ENCODE data around the gene SPEN. TPM values are rescaled to one million over a fixed set of nuclear protein-coding genes. Genes with fewer than 3 reads are reported as not detected.

Gene SPEN
- total RNA-seq, 4 donors from 2014 or later, result 44.0 to 83.3 (median 67.1) TPM

DNA sequence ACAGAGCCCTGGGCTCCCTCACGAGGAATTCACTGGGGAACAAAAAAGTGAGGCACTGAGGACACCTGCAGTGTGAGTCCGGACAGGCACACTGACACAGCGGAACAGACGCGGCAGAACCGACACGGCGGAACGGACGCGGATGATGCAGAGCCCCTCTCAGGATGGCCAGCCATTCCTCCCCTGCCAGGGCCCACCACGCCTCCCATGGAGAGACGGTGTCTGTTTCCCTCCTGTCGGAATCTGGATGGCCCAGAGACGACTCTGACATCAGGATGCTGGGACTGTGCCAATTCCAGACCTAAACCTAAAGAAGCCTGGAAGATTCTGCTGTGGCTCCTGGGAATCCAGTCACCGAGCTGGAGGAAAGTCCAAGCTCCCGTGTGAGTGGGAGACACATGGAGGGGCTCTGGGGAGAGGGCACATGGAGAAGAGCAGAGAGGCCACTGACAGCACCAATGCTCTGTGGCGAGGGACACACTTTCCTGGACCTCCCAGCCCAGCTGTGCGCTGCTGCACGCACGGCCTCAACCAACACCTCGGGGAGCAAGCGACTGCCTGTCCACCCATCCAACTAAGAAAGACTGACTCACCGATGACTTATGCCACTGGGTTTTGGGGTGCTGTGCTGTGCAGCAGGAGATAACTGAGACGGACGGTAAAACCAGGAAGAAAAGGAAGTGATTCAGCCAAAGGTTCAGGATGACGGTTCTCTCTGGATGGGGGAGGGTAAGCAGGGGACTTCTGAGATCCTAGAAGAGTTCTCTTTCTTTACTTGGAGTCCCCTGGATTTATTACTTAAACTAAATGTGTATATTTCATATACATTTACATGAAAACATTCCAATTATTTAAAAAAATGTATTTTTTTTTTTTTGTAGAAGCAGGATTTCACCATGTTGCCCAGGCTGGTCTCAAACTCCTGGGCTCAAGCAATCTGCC is 105.1 kb downstream of the SPEN start:
- TF ChIP-seq, protein P1, sequence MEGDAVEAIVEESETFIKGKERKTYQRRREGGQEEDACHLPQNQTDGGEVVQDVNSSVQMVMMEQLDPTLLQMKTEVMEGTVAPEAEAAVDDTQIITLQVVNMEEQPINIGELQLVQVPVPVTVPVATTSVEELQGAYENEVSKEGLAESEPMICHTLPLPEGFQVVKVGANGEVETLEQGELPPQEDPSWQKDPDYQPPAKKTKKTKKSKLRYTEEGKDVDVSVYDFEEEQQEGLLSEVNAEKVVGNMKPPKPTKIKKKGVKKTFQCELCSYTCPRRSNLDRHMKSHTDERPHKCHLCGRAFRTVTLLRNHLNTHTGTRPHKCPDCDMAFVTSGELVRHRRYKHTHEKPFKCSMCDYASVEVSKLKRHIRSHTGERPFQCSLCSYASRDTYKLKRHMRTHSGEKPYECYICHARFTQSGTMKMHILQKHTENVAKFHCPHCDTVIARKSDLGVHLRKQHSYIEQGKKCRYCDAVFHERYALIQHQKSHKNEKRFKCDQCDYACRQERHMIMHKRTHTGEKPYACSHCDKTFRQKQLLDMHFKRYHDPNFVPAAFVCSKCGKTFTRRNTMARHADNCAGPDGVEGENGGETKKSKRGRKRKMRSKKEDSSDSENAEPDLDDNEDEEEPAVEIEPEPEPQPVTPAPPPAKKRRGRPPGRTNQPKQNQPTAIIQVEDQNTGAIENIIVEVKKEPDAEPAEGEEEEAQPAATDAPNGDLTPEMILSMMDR (IDR thresholded peaks at IDR 0.05; ENCODE audit: low read depth), result no peak

GRCh38 chr1:15953294-15953771 is 105.8 kb downstream of the SPEN start:
- TF ChIP-seq, protein P1 (IDR thresholded peaks at IDR 0.05; ENCODE audit: low read depth), result no peak

GRCh38 chr1:15953791-15954241 is 106.3 kb downstream of the SPEN start:
- TF ChIP-seq, protein P1 (IDR thresholded peaks at IDR 0.05; ENCODE audit: low read depth), result no peak

DNA sequence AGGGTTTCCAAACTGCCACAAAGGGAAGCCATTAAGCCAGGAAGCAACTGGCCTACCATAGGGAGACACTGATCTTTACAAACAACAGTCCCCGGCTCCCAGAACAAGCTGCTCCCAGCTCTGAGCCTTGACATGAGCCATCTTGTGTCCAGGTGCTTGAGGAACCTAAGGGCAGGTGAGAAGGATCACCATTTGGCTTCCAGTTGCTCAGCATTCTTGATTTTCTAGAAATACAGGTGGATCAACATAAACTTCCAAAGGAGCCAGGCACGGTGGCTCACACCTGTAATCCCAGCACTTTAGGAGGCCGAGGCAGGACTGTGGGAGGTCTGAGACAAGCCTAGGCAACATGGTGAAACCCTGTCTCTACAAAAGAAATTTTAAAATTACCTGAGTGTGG is 106.8 kb downstream of the SPEN start:
- TF ChIP-seq, protein P1 (IDR thresholded peaks at IDR 0.05; ENCODE audit: low read depth), result no peak

DNA sequence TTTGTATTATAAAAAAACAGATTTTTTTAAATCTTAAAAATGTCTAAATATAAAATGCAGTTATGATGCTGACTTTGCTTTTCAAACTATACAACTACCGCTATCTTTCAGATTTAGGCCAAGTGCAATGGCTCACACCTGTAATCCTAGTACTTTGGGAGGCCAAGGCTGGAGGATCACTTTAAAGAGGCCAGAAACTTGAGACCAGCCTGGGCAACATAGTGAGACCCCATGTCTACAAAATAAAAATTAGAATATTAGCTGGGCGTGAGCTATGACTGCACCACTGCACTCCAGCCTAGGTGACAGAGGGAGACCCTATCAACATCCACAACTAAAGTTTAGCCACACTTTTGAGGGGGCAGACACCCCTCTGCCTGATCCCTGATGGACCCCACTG is 108.0 kb downstream of the SPEN start:
- TF ChIP-seq, protein P1 (IDR thresholded peaks at IDR 0.05; ENCODE audit: low read depth), result no peak

- TF ChIP-seq, protein P1 (IDR thresholded peaks at IDR 0.05; ENCODE audit: low read depth), result no peak
Measured at GRCh38 chr1:15956150-15956549, 108.6 kb downstream of the SPEN start.

All from subcutaneous adipose tissue (tissue), 4 donors.